ENCODE measurements around the gene PDE11A.
"Not testable (repeated sequence)": the region's sequence is repeated elsewhere in the genome, so short reads cannot be mapped to it uniquely, and the experiment has no call there.

Gene PDE11A

DNA sequence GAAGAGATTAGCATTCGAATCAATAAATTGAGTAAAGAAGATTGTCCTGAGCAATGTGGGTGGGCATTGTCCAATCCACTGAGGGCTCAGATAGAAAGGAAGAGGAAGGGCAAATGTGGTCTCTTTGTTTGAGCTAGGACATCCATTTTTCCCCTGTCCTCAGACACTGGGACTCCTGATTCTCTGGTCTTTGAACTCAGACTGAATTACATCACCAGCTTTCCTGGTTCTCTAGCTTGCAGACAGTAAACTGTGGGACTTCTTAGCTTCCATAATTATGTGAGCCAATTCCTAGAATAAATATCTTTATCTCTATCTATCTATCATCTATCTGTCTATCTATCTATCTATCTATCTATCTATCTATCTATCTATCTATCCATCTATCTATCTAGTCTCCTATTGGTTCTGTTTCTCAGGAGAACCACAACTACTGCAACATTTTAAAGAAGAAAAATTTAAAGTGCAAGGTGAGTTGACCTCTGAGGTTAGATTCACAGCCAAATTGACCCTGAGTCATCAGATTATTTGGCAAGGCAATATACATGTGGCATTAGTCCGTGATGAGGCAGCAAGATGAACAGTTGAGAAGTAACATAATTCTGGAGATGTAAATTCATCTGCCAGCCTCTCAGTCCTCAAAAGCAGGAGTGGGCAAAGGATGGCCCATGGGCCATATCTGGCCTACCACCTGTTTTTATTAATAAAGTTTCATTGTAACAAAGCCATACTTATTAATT lies 191.4 kb downstream of the PDE11A start:
- no peak for DNase-seq

DNA sequence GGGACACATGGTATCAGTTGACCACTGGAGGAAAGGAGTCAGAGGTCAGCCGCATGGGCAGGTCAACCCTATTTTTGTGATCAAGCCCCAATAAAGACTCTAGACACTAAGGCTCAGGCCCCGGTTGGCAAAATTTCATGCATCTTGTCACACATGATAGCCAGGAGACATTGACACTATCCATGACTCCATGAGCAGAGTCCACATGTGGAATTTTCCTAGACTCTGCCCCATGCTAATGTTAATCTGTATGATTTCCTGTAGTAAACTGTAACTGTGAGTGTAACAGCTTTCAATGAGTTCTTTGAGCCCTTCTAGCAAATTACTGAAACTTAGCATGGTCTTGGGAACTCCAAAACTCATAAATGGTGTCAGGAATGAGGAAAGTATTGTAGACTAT lies 192.3 kb downstream of the PDE11A start:
- DNase-seq: no peak

DNA sequence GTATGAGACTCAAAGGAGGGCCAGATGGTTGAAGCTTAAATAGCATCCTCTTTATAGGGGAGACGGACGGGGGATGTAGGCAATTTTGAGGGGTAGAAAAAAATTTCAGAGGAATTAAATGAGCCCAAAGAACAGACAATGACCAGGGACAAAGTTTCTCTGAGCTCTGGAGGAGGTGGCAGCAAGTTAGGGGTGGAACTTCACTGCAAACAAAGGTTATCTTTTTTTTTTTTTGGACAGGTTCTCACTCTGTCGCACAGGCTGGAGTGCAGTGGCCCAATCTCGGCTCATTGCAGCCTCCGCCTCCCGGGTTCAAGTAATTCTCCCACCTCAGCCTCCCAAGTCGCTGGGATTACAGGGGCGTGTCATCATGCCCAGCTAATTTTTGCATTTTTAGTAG lies 195.6 kb downstream of the PDE11A start:
- DNase-seq: no peak

DNA sequence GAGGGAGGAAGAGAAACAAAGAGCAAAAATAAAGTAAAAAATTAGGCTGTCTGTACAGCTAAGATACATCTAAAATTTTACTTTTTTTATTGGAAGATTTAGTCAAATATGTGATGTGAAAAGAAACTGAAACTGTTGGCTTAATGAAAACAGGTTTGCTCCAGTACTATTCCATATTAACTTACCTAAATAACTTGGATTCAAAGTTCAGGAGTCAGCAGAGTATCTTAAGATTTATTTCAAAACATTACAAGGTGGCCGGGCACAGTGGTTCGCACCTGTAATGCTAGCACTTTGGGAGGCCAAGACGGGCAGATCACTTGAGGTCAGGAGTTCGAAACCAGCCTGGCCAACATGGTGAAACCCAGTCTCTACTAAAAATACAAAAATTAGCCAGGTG lies 197.9 kb downstream of the PDE11A start:
- DNase-seq: no peak

DNA sequence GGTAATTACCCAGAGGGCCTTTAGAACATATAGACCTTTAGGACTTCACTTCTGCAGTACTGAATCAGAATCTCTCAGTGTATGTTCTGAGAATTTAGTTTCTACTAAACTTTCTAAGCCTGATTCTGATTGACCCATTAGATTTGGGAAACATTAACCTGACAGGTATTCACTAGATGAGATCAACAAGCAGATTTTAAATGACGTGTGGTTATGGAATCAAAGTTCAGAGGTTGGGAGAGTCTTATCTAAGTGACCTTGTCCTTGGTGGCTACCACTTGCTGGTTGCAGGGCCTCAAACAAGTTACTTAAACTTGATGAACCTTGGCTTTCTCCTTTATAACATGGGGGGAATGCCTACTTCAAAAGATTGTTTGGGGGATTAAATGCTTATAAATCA lies 198.7 kb downstream of the PDE11A start:
- DNase-seq: no peak

DNA sequence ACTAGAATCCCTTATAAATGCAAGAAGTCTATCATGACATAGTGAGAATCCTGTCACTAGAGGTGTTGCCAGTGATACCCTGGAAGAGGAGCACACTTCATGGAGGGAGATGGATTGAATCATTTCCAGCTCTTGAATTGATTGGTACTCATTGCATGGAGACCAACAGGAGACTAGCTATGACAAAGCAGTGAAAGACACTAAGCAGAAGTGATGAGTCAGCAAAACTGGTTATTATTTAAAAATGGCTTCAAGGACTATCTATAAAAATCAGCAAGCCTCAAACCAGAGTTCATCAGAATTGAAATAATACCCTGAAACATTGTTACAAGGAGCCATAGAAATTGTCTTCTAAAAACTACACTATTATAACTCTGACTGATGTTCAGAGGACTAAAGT lies 200.3 kb downstream of the PDE11A start:
- DNase-seq: no peak

DNA sequence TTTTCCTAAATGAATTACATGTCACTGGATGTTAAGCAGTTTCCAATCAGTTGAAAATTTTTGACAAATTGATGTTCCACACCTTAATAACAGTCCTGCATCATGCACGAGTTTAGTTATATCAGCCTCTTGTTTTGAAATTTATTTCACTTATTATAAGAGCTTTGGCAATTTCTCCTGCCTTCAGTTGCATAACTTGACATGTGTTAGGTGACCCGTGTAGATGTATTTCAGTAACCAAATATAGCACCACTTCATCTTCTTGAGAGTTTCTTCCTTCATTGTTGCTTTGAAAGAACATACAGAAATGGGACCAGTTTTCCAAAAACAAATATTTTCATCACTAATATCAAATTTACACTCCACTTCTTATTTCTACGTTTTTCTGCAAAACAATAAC lies 202.7 kb downstream of the PDE11A start:
- no peak for DNase-seq

DNA sequence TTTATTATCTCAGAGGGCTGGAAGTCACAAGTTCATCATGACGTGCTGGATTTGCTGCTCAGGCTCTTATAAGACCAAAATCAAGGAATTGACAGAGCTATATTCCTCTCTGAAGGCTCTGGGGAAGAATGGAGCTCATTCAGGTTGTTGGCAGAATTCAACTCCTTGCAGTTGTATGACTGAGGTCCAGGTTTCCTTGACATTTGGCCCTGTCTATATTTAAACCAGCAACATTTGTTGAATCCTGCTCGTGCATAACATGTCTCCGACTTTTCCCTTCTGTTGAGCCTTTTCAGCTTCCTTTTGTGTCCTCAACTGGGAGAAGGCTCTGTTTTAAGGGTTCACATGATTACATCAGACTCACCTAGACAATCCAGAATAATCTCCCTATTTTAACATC lies 203.4 kb downstream of the PDE11A start:
- DNase-seq: no peak

DNA sequence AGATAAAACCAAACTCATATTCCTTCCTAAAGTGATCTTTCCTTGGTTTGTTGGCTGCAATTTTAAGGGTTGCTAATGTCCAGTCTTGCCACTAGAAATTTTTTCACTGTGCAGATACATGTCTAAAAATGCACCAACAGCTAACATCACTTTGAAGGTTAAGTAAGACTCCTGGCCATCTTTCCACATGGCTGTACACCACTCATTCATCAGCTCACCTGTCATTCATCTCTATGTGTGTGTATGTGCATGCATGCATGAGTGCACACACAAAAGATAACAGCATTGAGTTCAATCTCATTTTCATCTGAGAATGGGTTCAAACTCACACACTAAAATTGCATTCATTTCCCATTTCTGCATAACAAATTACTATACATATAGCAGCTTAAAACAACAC lies 203.8 kb downstream of the PDE11A start:
- DNase-seq: no peak

DNA sequence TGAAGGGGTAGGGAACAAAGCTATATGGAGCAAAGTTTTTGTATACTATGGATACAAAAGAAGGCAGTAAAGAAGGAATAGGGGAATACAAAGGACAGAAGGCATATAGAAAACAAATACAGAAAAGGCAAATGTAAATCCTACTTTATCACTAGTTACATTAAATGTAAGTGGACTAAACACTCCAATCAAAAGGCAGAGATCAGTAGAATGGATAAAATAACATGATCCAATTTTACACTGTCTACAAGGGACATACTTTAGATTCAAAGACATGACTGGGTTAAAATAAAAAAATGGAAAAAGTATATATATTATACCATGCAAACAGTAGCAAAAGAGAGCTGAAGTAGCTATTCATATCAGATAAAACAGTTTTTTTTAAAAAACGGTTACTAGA lies 215.0 kb downstream of the PDE11A start:
- DNase-seq: no peak

DNA sequence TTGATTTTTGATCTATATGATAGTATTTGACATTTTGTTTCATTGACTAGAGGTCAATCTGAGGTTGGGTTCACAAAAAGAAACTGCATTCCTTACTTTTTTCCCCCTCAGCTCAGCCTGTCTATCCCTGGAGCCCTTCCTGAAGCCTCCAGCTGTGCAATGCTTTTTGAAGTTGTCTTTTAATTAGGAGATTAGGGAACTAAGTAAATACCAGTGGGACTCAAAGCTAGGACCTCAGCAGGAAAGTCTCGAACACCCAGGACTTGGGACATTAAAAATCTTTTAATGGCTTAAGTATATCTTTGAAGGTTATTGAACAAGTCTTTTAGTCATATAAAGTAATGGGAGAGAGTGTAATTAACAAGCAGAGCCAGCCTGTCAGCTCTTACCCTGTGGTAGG lies 220.2 kb downstream of the PDE11A start:
- DNase-seq: no peak

DNA sequence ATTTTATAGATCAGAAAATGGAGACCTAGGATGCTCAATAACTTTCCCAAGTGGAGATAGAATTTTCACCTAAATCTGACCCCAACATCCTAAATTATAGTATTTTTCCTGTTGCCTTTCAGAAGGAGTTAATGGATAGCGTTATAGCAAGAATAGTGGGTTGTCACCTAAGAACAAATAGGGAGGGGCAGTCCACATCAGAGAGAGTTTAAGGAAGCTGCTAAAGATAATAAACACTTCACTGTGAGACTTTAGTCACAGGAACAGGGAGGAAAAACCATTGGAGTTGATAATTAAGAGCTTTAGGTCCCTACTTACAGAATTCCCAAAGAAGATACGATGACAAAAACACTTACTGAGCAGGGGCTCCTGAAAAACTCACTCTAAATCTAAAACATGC lies 229.4 kb downstream of the PDE11A start:
- DNase-seq: no peak

DNA sequence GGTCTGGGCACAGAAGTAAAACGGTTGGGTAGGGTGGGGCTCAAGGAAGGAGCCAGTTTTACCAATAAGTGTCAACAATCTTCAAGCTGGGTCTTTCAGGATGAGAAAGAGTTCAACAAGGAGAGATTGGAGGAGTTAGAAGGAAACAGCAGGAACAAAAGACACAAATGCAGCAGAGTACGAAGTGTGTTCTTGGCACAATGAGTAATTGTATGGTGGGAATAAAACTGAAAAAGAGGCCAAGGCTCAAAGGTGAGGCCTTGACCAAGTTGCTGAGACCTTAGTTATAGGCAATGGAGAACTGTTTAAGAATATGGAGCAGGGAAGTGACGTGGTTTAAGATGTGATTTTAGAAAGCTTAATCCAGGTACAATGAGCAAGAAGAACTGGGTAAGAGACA lies 230.3 kb downstream of the PDE11A start:
- DNase-seq: no peak

DNA sequence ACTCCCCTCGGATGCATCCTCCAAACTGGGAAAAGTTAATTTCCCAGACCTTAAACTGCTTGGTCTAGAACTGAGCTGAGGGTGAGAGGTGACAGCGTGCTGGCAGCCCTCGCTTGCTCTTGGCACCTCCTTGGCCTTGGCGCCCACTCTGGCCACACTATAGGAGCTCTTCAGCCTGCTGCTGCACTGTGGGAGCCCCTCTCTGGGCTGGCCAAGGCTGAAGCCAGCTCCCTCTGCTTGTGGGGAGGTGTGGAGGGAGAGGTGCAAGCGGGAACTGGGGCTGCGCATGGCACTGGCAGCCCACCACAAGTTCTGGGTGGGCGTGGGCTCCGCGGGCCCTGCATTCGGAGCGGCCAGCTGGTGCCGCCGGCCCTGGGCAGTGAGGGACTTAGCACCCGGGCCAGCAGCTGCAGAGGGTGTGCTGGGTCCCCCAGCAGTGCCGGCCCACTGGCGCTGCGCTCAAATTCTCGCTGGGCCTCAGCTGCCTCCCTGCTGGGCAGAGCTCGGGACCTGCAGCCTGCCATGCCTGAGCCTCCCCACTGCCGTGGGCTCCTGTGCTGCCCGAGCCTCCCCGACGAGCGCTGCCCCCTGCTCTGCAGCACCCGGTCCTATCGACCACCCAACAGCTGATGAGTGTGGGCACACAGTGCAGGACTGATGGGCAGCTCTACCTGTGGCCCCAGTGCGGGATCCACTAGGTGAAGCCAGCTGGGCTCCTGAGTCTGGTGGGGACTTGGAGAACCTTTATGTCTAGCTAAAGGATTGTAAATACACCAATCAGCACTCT lies 237.0 kb downstream of the PDE11A start:
- not testable (repeated sequence) for DNase-seq

DNA sequence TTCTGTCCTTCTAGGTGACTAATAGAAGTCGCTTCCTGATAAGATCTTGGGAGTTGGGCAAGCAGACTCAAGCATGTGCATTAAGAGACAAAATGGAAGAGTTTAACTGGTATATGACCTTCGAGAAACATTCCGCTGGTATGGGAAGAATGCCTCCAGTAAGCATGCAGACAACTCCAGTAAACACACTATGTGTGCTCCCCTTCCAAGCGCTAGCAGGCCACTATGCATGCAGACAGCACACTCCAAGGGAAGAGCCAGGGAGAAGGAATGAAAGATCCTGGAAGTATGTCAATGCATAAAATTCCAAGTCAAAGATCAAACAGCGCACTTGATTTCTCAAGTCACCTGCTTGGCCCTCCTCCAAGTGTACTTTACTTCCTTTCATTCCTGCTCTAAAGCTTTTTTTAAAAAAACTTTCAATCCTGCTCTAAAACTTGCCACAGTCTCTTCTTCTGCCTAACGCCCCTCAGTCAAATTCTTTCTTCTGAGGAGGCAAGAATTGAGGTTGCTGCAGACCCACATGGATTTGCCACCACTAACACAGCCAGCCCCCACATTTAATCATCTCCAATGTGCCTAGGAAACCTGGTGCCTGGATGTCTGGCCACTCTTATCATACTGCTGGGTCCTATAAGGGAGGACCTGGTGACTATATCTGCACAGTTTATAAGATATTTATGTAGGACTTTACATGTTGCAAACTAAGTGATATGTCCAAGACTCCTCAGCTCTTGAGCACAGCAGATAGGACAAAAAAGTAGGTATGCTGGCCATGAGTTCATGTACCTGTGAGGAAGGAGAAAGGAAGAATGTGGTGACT lies 239.8 kb downstream of the PDE11A start:
- no peak for DNase-seq

DNA sequence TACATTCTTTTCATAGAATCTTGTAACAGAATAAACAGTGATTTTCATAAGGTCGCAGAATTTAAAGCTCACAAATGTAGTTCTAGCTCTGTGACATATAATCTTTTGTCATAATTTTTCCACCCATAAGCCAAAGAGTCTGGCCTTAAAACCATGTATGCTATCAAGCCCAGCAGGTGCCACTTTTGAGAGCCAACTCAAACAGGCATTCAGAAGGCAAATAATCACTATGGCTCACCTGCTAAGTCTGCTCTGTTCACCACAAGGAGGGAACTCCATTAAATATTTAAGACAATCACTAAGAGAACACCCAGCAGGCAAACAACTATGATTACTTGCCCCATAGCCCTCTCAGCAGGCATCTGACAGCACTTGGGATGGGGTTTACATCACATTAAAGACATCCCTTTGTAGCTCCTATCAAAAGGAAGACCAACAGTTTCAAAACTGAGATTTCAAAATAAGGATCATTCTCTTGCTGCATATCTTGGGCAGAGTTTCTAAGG lies 241.6 kb downstream of the PDE11A start:
- DNase-seq: no peak

DNA sequence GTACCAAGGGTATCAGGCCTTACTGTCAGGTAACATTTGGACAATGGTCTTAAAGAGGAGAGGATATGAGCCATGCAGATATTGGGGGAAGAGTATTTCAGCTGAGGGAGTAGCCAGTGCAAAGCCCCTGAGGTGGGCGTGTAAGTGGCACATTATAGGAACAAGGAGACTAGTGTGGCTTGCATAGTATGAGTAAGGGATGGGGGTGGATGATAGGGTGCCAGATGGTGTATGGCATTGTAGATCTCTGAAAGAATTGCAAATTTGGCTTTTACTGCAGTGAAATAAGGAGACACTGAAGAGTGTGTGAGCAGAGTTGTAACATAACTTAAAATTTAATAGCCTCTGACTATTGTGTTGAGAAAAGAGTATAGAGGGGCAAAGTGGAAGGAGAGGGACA lies 244.0 kb downstream of the PDE11A start:
- DNase-seq: no peak

DNA sequence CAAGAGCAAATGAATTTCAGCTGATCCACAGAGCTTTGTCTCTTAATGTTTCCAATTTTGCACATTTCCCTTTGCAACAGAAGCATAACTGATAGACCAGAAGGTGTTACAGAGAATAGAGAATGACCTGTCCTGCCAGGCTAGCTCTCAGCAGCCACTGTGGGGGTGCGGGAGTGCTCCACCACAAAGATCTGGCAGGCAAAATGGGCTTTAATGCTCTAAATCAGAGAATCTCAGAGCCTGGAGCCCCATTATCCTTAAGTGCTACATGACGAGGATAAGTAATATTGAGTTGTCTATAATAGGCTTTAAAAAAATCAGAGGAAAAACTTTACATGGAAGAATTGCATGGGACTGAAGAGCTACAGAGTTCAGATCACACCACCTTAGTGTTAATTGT lies 245.7 kb downstream of the PDE11A start:
- DNase-seq: no peak

DNA sequence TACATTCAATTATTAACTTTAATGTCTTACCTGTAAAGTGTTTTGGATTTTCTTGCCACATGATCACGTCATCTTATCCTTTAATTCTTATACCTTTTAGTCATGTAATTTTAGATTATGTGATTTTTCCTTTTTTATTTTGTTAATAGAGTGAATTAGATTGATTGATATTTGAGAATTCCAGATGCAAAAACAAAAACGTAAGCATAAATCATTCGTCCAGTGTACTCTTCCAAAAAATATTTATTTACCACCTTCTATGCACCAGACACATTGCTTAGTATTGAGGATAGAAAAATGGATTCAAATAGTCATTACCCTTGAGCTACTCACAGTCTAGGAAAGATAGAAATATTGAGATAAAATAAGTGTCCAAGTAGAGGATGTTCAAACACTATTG lies 249.6 kb downstream of the PDE11A start:
- no peak for DNase-seq

DNA sequence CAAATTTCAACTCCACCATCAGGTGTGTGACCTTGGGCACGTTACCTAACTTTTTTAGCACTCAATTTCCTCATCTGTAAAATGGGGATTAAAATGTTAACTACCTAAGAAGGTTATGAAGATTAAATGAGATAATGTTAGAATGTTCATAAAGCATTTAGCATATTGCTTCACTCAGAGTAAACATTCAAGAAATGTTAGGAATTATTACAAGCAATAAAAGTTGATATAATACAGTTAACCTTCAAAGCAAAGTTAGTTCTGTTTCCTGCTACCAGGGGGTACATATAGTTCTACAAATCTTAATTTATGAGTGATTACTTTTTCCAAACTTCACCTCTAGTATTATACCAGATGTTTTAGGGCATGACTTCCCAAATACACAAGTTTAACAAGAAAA lies 254.2 kb downstream of the PDE11A start:
- DNase-seq: no peak

DNA sequence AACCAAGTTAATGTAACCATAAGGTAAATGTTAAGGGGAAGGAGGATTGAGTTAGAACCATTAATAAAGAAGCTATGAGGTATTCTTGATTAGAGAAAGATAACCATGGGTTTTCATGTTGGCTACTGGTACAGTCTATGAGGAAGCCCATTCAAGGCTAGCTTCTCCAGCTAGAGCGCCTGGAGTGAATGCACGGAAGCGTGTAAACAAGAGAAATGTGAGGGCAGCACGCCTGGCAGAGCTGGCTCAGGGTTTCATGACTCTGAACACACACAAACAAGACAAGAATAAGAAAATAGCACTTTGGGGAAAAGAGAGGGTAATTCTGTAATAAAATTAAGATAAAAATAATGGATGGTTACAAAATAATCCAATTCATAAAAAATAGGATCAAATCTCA lies 255.3 kb downstream of the PDE11A start:
- DNase-seq: no peak

DNA sequence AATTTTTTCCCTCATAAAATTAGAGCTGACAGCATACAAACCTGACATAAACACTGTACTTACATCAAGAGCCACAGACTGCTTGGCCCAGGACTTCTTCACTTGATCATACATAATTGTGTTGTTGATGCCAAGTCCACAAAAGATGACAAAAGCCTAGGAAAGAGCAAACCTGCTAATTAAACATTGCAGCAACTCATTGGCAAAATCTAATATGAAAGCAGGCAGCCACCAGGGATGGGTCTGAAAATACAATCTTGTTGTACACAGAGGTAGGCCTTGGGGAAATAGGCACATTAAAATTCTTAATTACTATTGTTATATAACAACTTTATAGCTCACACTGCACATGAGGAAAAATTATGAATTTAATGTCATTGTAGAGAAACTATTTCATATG lies 255.8 kb downstream of the PDE11A start:
- DNase-seq: no peak

DNA sequence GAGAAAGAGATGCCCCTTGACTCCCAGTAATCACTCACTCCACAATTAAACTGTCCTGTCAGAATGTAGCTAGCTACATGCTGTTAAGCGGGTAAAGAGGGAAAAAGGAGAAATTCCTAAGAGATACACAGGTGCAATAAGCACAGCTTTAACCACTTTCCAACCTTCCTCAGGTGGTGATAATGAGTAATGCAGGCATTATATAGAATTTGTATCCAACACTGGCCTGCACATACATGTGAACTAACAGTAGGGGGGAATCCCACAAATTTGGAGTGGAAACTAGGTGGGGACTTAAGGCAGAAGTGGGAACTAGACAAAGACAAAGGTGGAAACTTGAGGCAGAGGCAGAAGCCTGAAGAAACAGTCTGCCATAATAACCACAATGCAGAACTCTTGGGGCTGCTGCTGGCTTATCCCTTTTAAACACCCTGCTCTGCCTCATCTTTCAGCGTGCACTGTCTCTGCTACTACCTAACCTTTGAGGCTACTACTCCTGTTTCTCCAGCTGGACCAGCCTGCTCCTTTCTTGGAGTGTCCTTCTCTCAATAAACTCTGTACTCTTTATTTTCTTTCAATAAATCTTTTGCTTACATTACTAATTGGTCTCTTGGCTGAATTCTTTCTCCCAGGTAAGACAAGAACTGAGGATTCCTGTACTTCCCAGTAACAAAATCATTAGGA lies 259.7 kb downstream of the PDE11A start:
- DNase-seq: no peak
